ENCODE measurements around the gene ALDH1A3. TPM values are rescaled to one million over a fixed set of nuclear protein-coding genes. Genes with fewer than 3 reads are reported as not detected.
"Not testable (repeated sequence)": the region's sequence is repeated elsewhere in the genome, so short reads cannot be mapped to it uniquely, and the experiment has no call there.

The ALDH1A3 gene
- total and polyA plus RNA-seq, 2 donors: 11.2 to 13.7 TPM

DNA sequence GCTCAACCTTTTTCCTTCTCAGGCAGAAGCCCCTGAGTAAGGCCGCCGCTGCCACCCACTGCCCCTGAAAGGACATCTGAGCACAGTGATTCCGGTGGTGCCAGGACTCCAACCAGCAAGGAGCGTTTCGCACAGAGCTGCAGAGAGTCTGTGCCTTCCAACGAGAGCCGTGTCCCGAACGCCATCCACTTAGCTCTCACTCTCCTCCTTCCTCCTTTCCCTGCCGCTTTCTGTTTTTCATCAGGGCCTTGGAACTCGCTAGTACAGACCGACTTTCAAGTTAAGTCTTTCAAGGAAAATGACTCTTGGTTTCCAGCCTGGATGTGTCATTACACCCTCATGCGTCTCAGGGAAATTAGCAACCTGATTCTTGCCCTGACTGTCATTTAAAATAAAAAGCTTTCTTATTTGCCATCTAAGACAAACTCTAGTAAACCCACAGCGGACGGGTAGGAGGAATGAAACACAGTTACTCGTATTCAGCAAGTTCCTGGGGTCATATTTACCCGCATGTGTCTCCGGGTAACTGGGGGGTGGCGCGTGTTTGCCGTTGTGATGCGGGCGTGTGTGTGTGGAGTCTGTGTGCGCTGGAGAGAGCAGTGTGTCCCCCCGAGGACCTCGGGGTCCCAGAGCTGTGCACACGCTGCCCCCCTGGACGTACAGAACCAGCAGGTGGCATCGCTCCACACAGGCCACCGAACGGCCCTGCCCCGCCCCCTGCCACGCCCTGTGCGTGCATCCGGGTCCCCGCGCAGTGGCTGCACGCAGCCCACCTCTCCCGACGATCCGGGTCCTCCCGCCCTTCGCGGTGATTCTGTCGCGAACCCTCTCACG lies 30.4 kb upstream of the ALDH1A3 start:
- DNase-seq (ENCODE audit: extremely low spot score): no peak
- H3K4me1 ChIP-seq (ENCODE audit: insufficient read depth): no peaks in the 10 kb centered on the region
- H3K27ac ChIP-seq (ENCODE audit: low read depth): no peak overlapping the region
- H3K4me3 ChIP-seq (ENCODE audit: low read depth, low read length): peak overlapping the region; percentile 50
- 12% methylated on average over 47 of the region's 47 CpGs for WGBS
- H3K36me3 ChIP-seq (ENCODE audit: insufficient read depth): no peaks in the 10 kb centered on the region

- Histone ChIP-seq H3K36me3 (ENCODE audit: insufficient read depth) (no peaks in the 10 kb centered on the region), H3K4me1 (ENCODE audit: insufficient read depth) (no peaks in the 10 kb centered on the region), H3K27ac (ENCODE audit: low read depth) (no peak overlapping the region), H3K4me3 (ENCODE audit: low read depth, low read length) (peak overlapping the region; percentile 50)
- WGBS: 12% methylated on average over 22 of the region's 22 CpGs
- no peak for DNase-seq (ENCODE audit: extremely low spot score)
Observed at GRCh38 chr15:100849855-100850218, 29.8 kb upstream of the ALDH1A3 start.

DNA sequence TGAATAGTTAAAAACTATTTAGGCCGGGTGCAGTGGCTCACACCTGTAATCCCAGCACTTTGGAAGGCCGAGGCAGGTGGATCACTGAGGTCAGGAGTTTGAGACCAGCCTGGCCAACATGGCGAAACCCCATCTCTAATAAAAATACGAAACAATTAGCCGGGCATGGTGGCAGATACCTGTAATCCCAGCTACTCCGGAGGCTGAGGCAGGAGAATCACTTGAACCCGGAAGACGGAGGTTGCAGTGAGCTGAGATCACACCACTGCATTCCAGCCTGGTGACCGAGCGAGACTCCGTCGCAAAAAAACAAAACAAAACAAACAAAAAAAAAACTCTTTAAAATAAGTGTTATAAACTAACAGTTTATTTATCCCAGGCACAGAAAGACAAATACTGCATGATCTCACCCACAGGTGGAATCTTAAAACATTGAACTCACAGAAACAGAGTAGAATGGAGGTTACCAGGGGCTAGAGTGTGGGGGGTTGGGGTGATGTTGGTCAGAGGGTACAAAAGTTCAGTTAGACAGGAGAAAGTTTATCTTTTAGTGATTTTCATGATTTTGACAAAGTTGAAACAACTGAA lies 28.1 kb upstream of the ALDH1A3 start:
- not testable (repeated sequence) for H3K4me1 ChIP-seq (ENCODE audit: insufficient read depth); DNase-seq (ENCODE audit: extremely low spot score); H3K36me3 ChIP-seq (ENCODE audit: insufficient read depth); H3K4me3 ChIP-seq (ENCODE audit: low read depth, low read length); H3K27ac ChIP-seq (ENCODE audit: low read depth)
- 90% methylated on average over 12 of the region's 12 CpGs for WGBS

- DNase-seq (ENCODE audit: extremely low spot score): no peak
- Histone ChIP-seq H3K36me3 (ENCODE audit: insufficient read depth) (no peaks in the 10 kb centered on the region), H3K4me3 (ENCODE audit: low read depth, low read length) (no peak overlapping the region), H3K27ac (ENCODE audit: low read depth) (no peak overlapping the region), H3K4me1 (ENCODE audit: insufficient read depth) (no peaks in the 10 kb centered on the region)
- WGBS: 85% methylated on average over 4 of the region's 4 CpGs
Observed at GRCh38 chr15:100852630-100853029, 27.0 kb upstream of the ALDH1A3 start.

GRCh38 chr15:100853676-100854440 lies 25.8 kb upstream of the ALDH1A3 start:
- Histone ChIP-seq H3K4me3 (ENCODE audit: low read depth, low read length) (no peak overlapping the region), H3K36me3 (ENCODE audit: insufficient read depth) (no peaks in the 10 kb centered on the region), H3K27ac (ENCODE audit: low read depth) (no peak overlapping the region), H3K4me1 (ENCODE audit: insufficient read depth) (no peaks in the 10 kb centered on the region)
- no peak for DNase-seq (ENCODE audit: extremely low spot score)
- WGBS: 90% methylated on average over 15 of the region's 15 CpGs

DNA sequence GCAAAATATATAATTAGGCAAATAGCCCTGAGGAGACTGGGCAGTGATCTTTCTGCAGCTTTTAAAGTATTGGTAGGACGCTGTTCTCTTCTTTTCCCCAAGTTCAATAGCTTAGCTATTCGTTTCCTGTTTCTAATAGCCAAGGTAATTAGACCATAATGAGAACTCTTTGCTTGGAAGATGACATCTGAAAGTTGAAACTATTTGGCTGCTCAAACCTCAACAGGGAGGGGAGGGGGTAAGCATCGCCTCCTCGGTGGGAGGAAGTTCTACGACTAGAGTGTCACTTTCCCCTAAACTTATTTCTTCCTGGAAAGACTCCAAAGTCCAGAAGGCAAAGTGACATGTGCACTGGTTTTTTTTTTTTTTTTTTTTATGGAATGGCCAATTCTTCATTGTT lies 22.8 kb upstream of the ALDH1A3 start:
- no peaks in the 10 kb centered on the region for H3K4me1 ChIP-seq (ENCODE audit: insufficient read depth)
- H3K27ac ChIP-seq (ENCODE audit: low read depth): no peak overlapping the region
- no peak for DNase-seq (ENCODE audit: extremely low spot score)
- H3K36me3 ChIP-seq (ENCODE audit: insufficient read depth): no peaks in the 10 kb centered on the region
- 36% methylated on average over 5 of the region's 5 CpGs for WGBS
- H3K4me3 ChIP-seq (ENCODE audit: low read depth, low read length): no peak overlapping the region

- Histone ChIP-seq H3K4me3 (ENCODE audit: low read depth, low read length) (no peak overlapping the region), H3K4me1 (ENCODE audit: insufficient read depth) (no peaks in the 10 kb centered on the region), H3K36me3 (ENCODE audit: insufficient read depth) (no peaks in the 10 kb centered on the region), H3K27ac (ENCODE audit: low read depth) (no peak overlapping the region)
- 92% methylated on average over 2 of the region's 2 CpGs for whole genome bisulfite sequencing
- DNase-seq (ENCODE audit: extremely low spot score): no peak
Observed at GRCh38 chr15:100858294-100858693, 21.3 kb upstream of the ALDH1A3 start.

DNA sequence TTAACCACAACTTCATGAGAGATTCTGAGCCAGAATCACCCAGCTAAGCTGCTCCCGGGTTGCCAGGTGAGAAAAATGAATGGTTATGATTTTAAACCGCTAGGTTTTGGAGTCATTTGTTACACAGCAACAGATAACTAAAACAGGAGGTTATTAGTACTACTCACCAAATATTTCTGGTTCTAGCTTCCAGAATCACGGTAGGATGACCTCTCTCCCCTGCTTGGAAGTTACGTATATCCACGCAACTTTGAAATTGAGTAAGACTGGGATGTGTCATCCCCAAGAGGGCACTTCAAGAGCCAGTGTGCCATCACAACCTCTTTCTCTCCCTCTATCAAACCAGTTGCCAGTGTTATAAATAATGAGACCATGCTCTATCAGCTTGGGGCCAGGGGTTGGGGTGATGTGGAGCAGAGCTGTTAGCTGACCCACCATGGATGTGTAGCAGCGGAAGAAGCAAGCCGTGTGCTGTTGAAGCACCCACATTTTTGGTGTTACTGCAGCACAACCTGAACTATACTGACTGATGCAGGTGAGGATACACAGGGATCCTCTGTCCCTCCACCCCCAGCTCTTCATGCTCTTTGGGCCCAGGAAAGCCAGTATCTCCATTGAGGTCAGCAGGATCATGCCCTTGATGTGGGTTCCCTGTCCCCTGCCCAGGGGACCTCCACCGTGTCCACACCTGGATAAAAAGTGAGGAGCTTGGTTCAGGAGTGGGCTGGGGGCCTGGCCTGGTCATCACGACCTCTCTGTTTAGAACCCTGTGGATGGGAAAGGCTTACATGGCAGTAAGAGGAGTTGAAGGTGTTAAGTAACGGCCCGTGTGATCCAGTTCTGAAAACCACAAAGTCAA lies 19.4 kb upstream of the ALDH1A3 start:
- H3K27ac ChIP-seq (ENCODE audit: low read depth): no peak overlapping the region
- H3K36me3 ChIP-seq (ENCODE audit: insufficient read depth): no peaks in the 10 kb centered on the region
- 90% methylated on average over 11 of the region's 11 CpGs for WGBS
- no peak overlapping the region for H3K4me3 ChIP-seq (ENCODE audit: low read depth, low read length)
- no peaks in the 10 kb centered on the region for H3K4me1 ChIP-seq (ENCODE audit: insufficient read depth)
- no peak for DNase-seq (ENCODE audit: extremely low spot score)

DNA sequence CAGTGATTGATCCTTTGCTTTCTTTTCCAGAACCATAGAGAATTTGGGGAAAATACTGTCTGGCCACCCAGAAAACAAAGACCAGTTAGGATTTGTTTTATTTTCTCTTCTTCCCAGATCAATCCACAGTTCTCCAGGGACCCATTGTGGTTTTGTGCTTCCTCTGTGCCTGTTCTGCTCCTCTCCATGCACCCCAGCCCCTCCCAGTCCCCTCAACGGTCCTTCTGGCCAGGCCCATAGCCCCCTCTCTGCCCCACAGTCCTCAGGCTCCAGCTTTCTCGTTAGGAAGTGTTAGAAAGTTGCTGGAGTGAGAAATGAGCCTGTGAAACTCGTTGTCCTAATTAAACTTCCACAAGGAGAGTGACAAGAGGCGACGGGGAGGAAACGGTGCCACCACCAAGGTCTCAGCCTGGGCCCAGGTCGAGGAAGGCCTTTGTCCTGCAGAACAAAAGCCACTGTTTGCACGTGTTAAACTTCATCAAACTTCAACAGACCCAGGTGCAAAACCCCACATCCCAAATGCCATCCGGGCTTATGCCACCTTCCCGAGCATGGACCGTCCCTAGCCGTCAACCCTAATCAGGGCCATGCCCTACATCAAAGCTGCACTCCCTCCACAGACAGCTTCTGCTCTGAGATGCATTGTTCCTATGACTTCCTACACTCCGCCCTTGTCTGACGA lies 18.7 kb upstream of the ALDH1A3 start:
- DNase-seq (ENCODE audit: extremely low spot score): no peak

DNA sequence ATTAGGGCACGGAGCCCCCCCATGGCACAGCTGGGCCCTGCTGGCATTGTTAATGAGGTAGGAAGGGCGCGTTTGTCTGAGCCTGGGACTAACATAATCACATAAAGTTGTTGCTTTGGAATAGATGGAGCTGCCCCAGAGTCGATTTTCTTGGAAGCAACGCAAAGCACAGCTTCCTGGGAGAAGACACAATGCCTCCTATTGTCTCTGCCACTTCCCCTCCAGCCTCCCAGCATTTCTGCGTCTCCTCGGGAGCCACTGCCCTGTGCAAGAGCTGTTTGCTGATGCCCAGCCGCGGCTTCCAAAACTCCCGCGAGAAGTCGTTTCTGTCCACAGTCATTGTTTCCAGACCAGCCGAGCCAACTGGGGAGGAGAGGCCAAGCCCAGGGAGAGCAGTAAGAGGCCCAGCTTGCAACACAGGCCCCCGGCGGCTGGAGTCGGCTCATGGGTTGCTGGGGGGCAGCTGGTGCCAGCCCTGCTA lies 18.1 kb upstream of the ALDH1A3 start:
- WGBS: 84% methylated on average over 16 of the region's 16 CpGs
- no peak for DNase-seq (ENCODE audit: extremely low spot score)
- Histone ChIP-seq H3K4me1 (ENCODE audit: insufficient read depth) (no peaks in the 10 kb centered on the region), H3K27ac (ENCODE audit: low read depth) (no peak overlapping the region), H3K36me3 (ENCODE audit: insufficient read depth) (no peaks in the 10 kb centered on the region), H3K4me3 (ENCODE audit: low read depth, low read length) (no peak overlapping the region)

More for the DNA sequence above, 18.7 kb upstream of the ALDH1A3 start:
- Histone ChIP-seq H3K36me3 (ENCODE audit: insufficient read depth) (no peaks in the 10 kb centered on the region), H3K4me1 (ENCODE audit: insufficient read depth) (no peaks in the 10 kb centered on the region), H3K27ac (ENCODE audit: low read depth) (no peak overlapping the region), H3K4me3 (ENCODE audit: low read depth, low read length) (no peak overlapping the region)
- WGBS: 80% methylated on average over 14 of the region's 14 CpGs

- H3K4me3 ChIP-seq (ENCODE audit: low read depth, low read length): no peak overlapping the region
- no peaks in the 10 kb centered on the region for H3K36me3 ChIP-seq (ENCODE audit: insufficient read depth)
- no peak for DNase-seq (ENCODE audit: extremely low spot score)
- WGBS: 95% methylated on average over 6 of the region's 6 CpGs
- no peak overlapping the region for H3K27ac ChIP-seq (ENCODE audit: low read depth)
- H3K4me1 ChIP-seq (ENCODE audit: insufficient read depth): no peaks in the 10 kb centered on the region
Observed at GRCh38 chr15:100862162-100862561, 17.5 kb upstream of the ALDH1A3 start.

DNA sequence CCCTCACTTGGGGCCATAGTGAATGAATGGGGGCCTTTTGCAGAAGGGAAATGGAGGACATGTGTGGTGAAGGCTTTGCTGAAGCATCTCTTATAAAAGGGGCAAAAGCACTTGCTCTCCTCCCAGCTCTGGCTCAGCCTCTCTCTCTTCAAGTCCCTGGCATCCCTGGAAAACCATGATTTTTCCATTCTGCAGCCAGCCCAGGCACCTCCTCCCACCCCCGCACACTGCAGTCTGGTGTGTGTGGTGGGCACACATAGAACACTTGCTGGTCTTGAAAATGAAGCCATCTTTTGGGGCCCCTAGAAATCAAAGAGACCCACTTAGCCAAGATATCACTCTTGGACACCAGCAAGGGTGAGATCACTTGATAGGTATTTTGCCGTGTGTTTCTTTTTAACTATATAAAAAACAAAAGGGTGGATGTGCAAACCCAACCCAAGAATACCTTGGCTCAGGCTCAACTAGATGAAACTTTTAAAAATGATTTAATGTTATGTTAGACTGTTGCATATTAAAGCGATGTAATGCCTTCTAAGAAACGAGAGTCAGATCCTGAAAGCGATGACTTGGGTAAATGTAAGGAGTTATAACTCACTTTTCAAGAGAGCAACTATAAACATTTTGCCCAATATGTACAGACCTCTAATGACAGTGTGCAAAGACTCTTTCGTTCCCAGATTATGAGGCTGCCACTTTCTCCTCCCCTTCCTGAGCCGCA lies 16.4 kb upstream of the ALDH1A3 start:
- no peak for DNase-seq (ENCODE audit: extremely low spot score)
- 36% methylated on average over 7 of the region's 7 CpGs for WGBS
- Histone ChIP-seq H3K4me3 (ENCODE audit: low read depth, low read length) (no peak overlapping the region), H3K36me3 (ENCODE audit: insufficient read depth) (no peaks in the 10 kb centered on the region), H3K27ac (ENCODE audit: low read depth) (no peak overlapping the region), H3K4me1 (ENCODE audit: insufficient read depth) (no peaks in the 10 kb centered on the region)
